Naive B cell (primary cell): ENCODE measurements around the gene ZNF740. TPM values are rescaled to one million over a fixed set of nuclear protein-coding genes. Genes with fewer than 3 reads are reported as not detected.

Experiments
- ATAC-seq, 2 donors: fragments of 150-1000 bp; cut with Tn5 transposase; 2 replicates each; pipeline ENCODE4 v1.10.0; 2021; ENCODE audit warnings: low read depth in 2 of 2, mild to moderate bottlenecking in 2 of 2, moderate library complexity in 2 of 2
- DNase-seq: peaks from one replicate; pipeline ENCODE4 v3.0.0; 2022
- H3K27ac Mint-ChIP-seq, 6 donors: one replicate each; pipeline ENCODE4 v1.8.0; 2020 to 2022; ENCODE audit warnings: mild to moderate bottlenecking in 6 of 6, mixed read lengths in 6 of 6, moderate library complexity in 5 of 6, inconsistent platforms in 2 of 6
- H3K27me3 Mint-ChIP-seq, 3 donors: one replicate each; pipeline ENCODE4 v1.8.0; 2021 to 2022; ENCODE audit warnings: mixed read lengths in 3 of 3, mild to moderate bottlenecking in 1 of 3
- H3K36me3 Mint-ChIP-seq, 2 donors: one replicate each; pipeline ENCODE4 v1.8.0; 2020 to 2022; ENCODE audit warnings: mixed read lengths in 2 of 2, inconsistent platforms in 1 of 2, mild to moderate bottlenecking in 1 of 2
- H3K4me1 Mint-ChIP-seq, 3 donors: one replicate each; pipeline ENCODE4 v1.8.0; 2020 to 2022; ENCODE audit warnings: mixed read lengths in 3 of 3, inconsistent platforms in 1 of 3, mild to moderate bottlenecking in 1 of 3, moderate library complexity in 1 of 3
- H3K4me3 Mint-ChIP-seq, 8 donors: one replicate each; pipeline ENCODE4 v1.8.0; 2020 to 2022; ENCODE audit warnings: mild to moderate bottlenecking in 8 of 8, mixed read lengths in 8 of 8, moderate library complexity in 8 of 8, inconsistent platforms in 2 of 8
- H3K9me3 Mint-ChIP-seq, 7 donors: one replicate each; pipeline ENCODE4 v1.8.0; 2020 to 2022; ENCODE audit warnings: mixed read lengths in 7 of 7, mild to moderate bottlenecking in 5 of 7, inconsistent platforms in 2 of 7, moderate library complexity in 1 of 7
- polyA plus RNA-seq, 6 donors: library from polyadenylated mRNA; unstranded; fragments of 300-500 nt; fragmentation: Illumina TruSeq; gene quantifications; one replicate each; pipeline ENCODE4 v1.2.3, GENCODE V29; 2021; ENCODE audit warnings: low read depth in 6 of 6

ZNF740 gene
- polyA plus RNA-seq, 6 donors from 2014 or later, result 1.8 to 6.0 (median 4.2) TPM

GRCh38 chr12:53214687-53215455 lies 34.3 kb downstream of the ZNF740 start:
- Mint-ChIP-seq H3K9me3 (no peaks in the 10 kb centered on the region), H3K36me3 (no peaks in the 10 kb centered on the region), H3K4me1 (peaks cover 63 to 85% (median 72%) of the 10 kb centered on the region in 3 donors), H3K27me3 (no peaks in the 10 kb centered on the region), H3K4me3 (peak overlapping the region in 1 of 8 donors; percentile 47), H3K27ac (peak overlapping the region in 3 of 6 donors; percentile 69 to 84 (median 78))
- ATAC-seq (no peak), DNase-seq (no peak)

- H3K4me3 Mint-ChIP-seq, result peak overlapping the region in 1 of 8 donors; percentile 47
- DNase-seq, result no peak
- H3K36me3 Mint-ChIP-seq, result no peaks in the 10 kb centered on the region
Observed at GRCh38 chr12:53215497-53215896, 35.0 kb downstream of the ZNF740 start.

GRCh38 chr12:53217051-53217930 lies 36.8 kb downstream of the ZNF740 start:
- H3K9me3 Mint-ChIP-seq, result no peaks in the 10 kb centered on the region
- DNase-seq (no peak), ATAC-seq (no peak)
- peak overlapping the region; percentile 52 to 86 (median 77) for H3K27ac Mint-ChIP-seq
- no peaks in the 10 kb centered on the region for H3K36me3 Mint-ChIP-seq
- H3K4me3 Mint-ChIP-seq, result peak overlapping the region in 5 of 8 donors; percentile 11 to 71 (median 43)
- peaks cover 71 to 72% (median 71%) of the 10 kb centered on the region in 3 donors for H3K4me1 Mint-ChIP-seq
- no peaks in the 10 kb centered on the region for H3K27me3 Mint-ChIP-seq

More at GRCh38 chr12:53215497-53215896, 35.0 kb downstream of the ZNF740 start:
- H3K4me1 Mint-ChIP-seq, result peaks cover 63 to 82% (median 72%) of the 10 kb centered on the region in 3 donors
- no peak for ATAC-seq
- H3K27ac Mint-ChIP-seq, result peak overlapping the region in 4 of 6 donors; percentile 69 to 91 (median 84)
- no peaks in the 10 kb centered on the region for H3K27me3 Mint-ChIP-seq
- H3K9me3 Mint-ChIP-seq, result no peaks in the 10 kb centered on the region

GRCh38 chr12:53217931-53218307 lies 37.4 kb downstream of the ZNF740 start:
- ATAC-seq, result no peak
- no peaks in the 10 kb centered on the region for H3K36me3 Mint-ChIP-seq
- no peaks in the 10 kb centered on the region for H3K9me3 Mint-ChIP-seq
- peaks cover 72 to 77% (median 77%) of the 10 kb centered on the region in 3 donors for H3K4me1 Mint-ChIP-seq
- no peak for DNase-seq
- H3K27ac Mint-ChIP-seq, result peak overlapping the region in 5 of 6 donors; percentile 36 to 70 (median 45)
- H3K27me3 Mint-ChIP-seq, result no peaks in the 10 kb centered on the region
- peak overlapping the region in 5 of 8 donors; percentile 2 to 71 (median 61) for H3K4me3 Mint-ChIP-seq

GRCh38 chr12:53218551-53219291 lies 38.2 kb downstream of the ZNF740 start:
- no peaks in the 10 kb centered on the region for H3K36me3 Mint-ChIP-seq
- peak overlapping the region; percentile 86 to 98 (median 94) for H3K4me3 Mint-ChIP-seq
- DNase-seq (no peak), ATAC-seq (no peak)
- H3K27me3 Mint-ChIP-seq, result no peaks in the 10 kb centered on the region
- H3K9me3 Mint-ChIP-seq, result no peaks in the 10 kb centered on the region
- peak overlapping the region in 4 of 6 donors; percentile 22 to 92 (median 80) for H3K27ac Mint-ChIP-seq
- H3K4me1 Mint-ChIP-seq, result peaks cover 66 to 75% (median 72%) of the 10 kb centered on the region in 3 donors

- Mint-ChIP-seq H3K9me3 (no peaks in the 10 kb centered on the region), H3K27me3 (no peaks in the 10 kb centered on the region), H3K27ac (peak overlapping the region; percentile 40 to 94 (median 90)), H3K36me3 (no peaks in the 10 kb centered on the region), H3K4me1 (peaks cover 65 to 74% (median 67%) of the 10 kb centered on the region in 3 donors), H3K4me3 (peak overlapping the region; percentile 86 to 98 (median 94))
- ATAC-seq, result no peak
- DNase-seq, result no peak
Observed at GRCh38 chr12:53219292-53219955, 38.9 kb downstream of the ZNF740 start.

- Mint-ChIP-seq H3K27ac (peak overlapping the region; percentile 56 to 98 (median 94)), H3K4me3 (peak overlapping the region; percentile 90 to 99 (median 96)), H3K36me3 (no peaks in the 10 kb centered on the region), H3K9me3 (no peaks in the 10 kb centered on the region), H3K4me1 (peaks cover 61 to 69% (median 64%) of the 10 kb centered on the region in 3 donors), H3K27me3 (peaks cover 0 to 4% (median 0%) of the 10 kb centered on the region in 3 donors)
- DNase-seq (peak; percentile 63), ATAC-seq (peak; percentile 56 to 59)
Observed at GRCh38 chr12:53219956-53220693, 39.6 kb downstream of the ZNF740 start.

- Mint-ChIP-seq H3K9me3 (no peaks in the 10 kb centered on the region), H3K36me3 (no peaks in the 10 kb centered on the region), H3K4me1 (peaks cover 56 to 68% (median 59%) of the 10 kb centered on the region in 3 donors)
Observed at GRCh38 chr12:53220694-53221202, 40.2 kb downstream of the ZNF740 start.

GRCh38 chr12:53221203-53222080 lies 40.9 kb downstream of the ZNF740 start:
- peak; percentile 39 to 41 for ATAC-seq
- Mint-ChIP-seq H3K4me3 (peak overlapping the region; percentile 90 to 99 (median 96)), H3K9me3 (no peaks in the 10 kb centered on the region), H3K27me3 (peaks cover 0 to 8% (median 0%) of the 10 kb centered on the region in 3 donors), H3K36me3 (no peaks in the 10 kb centered on the region), H3K4me1 (peaks cover 49 to 61% (median 52%) of the 10 kb centered on the region in 3 donors), H3K27ac (peak overlapping the region; percentile 86 to 98 (median 94))
- peak; percentile 53 for DNase-seq

More at GRCh38 chr12:53220694-53221202, 40.2 kb downstream of the ZNF740 start:
- ATAC-seq (peak; percentile 76 to 79), DNase-seq (peak; percentile 71)
- Mint-ChIP-seq H3K4me3 (peak overlapping the region; percentile 90 to 99 (median 96)), H3K27me3 (peaks cover 0 to 8% (median 0%) of the 10 kb centered on the region in 3 donors), H3K27ac (peak overlapping the region; percentile 86 to 98 (median 94))

GRCh38 chr12:53222170-53222721 lies 41.7 kb downstream of the ZNF740 start:
- Mint-ChIP-seq H3K27me3 (peaks cover 0 to 8% (median 0%) of the 10 kb centered on the region in 3 donors), H3K36me3 (no peaks in the 10 kb centered on the region), H3K27ac (peak overlapping the region in 4 of 6 donors; percentile 14 to 92 (median 60)), H3K4me3 (peak overlapping the region; percentile 54 to 94 (median 84)), H3K9me3 (no peaks in the 10 kb centered on the region), H3K4me1 (peaks cover 41 to 53% (median 44%) of the 10 kb centered on the region in 3 donors)
- no peak for ATAC-seq
- no peak for DNase-seq
